GM12892 (cell line): ENCODE measurements around the gene CD274.
"Not testable (repeated sequence)": the region's sequence is repeated elsewhere in the genome, so short reads cannot be mapped to it uniquely, and the experiment has no call there.

Source experiments
- DNase-seq: peaks from one replicate; pipeline ENCODE4 v3.0.0; 2011; ENCODE audit not compliant: insufficient read length
- FAIRE-seq: peaks from 2 replicates; lab custom pipeline; 2011; peaks lifted over from hg19 to GRCh38; lab: Jason Lieb, UNC
- POLR2A ChIP-seq: IDR thresholded peaks from 2 replicates; pipeline ENCODE4 v1.6.1; 2011; ENCODE audit warnings: low read depth, low read length, control low read depth
- POLR2AphosphoS5 ChIP-seq: IDR thresholded peaks from 2 replicates; pipeline ENCODE4 v1.6.1; 2011; ENCODE audit warnings: low read depth, low read length, control low read depth
- TAF1 ChIP-seq: IDR thresholded peaks from 2 replicates; pipeline ENCODE4 v1.6.1; 2011; ENCODE audit warnings: low read depth, mild to moderate bottlenecking, control low read depth, low read length, borderline replicate concordance

CD274 gene

GRCh38 chr9:5449521-5450358 is 602 bp upstream of the CD274 start:
- FAIRE-seq, result peak; percentile 56
- TF ChIP-seq TAF1 (no peak), POLR2A (no peak), POLR2AphosphoS5 (no peak)
- DNase-seq, result no peak

- TF ChIP-seq POLR2AphosphoS5 (no peak), TAF1 (no peak), POLR2A (no peak)
- no peak for FAIRE-seq
- DNase-seq, result no peak
Measured at GRCh38 chr9:5452286-5452609, 1.9 kb downstream of the CD274 start.

- FAIRE-seq (no peak), DNase-seq (no peak)
- TF ChIP-seq POLR2A (no peak), TAF1 (no peak), POLR2AphosphoS5 (no peak)
Measured at GRCh38 chr9:5453004-5453403, 2.7 kb downstream of the CD274 start.

- FAIRE-seq, result peak; percentile 42
- no peak for DNase-seq
- TF ChIP-seq POLR2A, result no peak
- no peak for TF ChIP-seq TAF1
- TF ChIP-seq POLR2AphosphoS5, result no peak
Measured at GRCh38 chr9:5453673-5454072, 3.3 kb downstream of the CD274 start.

- DNase-seq (no peak), FAIRE-seq (peak; percentile 60)
- TF ChIP-seq POLR2A (no peak), POLR2AphosphoS5 (no peak), TAF1 (no peak)
Measured at GRCh38 chr9:5455181-5455580, 4.8 kb downstream of the CD274 start.

GRCh38 chr9:5459289-5459829 is 9.0 kb downstream of the CD274 start:
- no peak for TF ChIP-seq POLR2A
- no peak for TF ChIP-seq POLR2AphosphoS5
- TF ChIP-seq TAF1, result no peak
- peak; percentile 95 for FAIRE-seq

GRCh38 chr9:5460157-5460556 is 9.8 kb downstream of the CD274 start:
- no peak for TF ChIP-seq POLR2A
- no peak for TF ChIP-seq TAF1
- TF ChIP-seq POLR2AphosphoS5, result no peak

More at GRCh38 chr9:5459289-5459829, 9.0 kb downstream of the CD274 start:
- no peak for DNase-seq

GRCh38 chr9:5464831-5465330 is 14.5 kb downstream of the CD274 start:
- FAIRE-seq, result peak; percentile 53
- DNase-seq, result not testable (repeated sequence)

More at GRCh38 chr9:5460157-5460556, 9.8 kb downstream of the CD274 start:
- FAIRE-seq (peak; percentile 70), DNase-seq (no peak)

- TF ChIP-seq POLR2AphosphoS5 (no peak), POLR2A (no peak), TAF1 (no peak)
- DNase-seq (no peak), FAIRE-seq (no peak)
Measured at GRCh38 chr9:5466005-5466404, 15.7 kb downstream of the CD274 start.

GRCh38 chr9:5466766-5467165 is 16.4 kb downstream of the CD274 start:
- no peak for TF ChIP-seq POLR2A
- no peak for TF ChIP-seq POLR2AphosphoS5
- TF ChIP-seq TAF1, result no peak
- no peak for DNase-seq
- no peak for FAIRE-seq

GRCh38 chr9:5468850-5469249 is 18.5 kb downstream of the CD274 start:
- TF ChIP-seq TAF1, result no peak
- no peak for TF ChIP-seq POLR2A
- no peak for TF ChIP-seq POLR2AphosphoS5
- no peak for FAIRE-seq

GRCh38 chr9:5470122-5470521 is 19.8 kb downstream of the CD274 start:
- no peak for FAIRE-seq
- TF ChIP-seq TAF1 (no peak), POLR2A (no peak), POLR2AphosphoS5 (no peak)
- no peak for DNase-seq

More at GRCh38 chr9:5468850-5469249, 18.5 kb downstream of the CD274 start:
- DNase-seq, result no peak
